ENCODE results near the gene IMPDH2. TPM values are rescaled to one million over a fixed set of nuclear protein-coding genes. Genes with fewer than 3 reads are reported as not detected.

Gene IMPDH2
- 394 and 444 TPM in 2 replicates for total RNA-seq

DNA sequence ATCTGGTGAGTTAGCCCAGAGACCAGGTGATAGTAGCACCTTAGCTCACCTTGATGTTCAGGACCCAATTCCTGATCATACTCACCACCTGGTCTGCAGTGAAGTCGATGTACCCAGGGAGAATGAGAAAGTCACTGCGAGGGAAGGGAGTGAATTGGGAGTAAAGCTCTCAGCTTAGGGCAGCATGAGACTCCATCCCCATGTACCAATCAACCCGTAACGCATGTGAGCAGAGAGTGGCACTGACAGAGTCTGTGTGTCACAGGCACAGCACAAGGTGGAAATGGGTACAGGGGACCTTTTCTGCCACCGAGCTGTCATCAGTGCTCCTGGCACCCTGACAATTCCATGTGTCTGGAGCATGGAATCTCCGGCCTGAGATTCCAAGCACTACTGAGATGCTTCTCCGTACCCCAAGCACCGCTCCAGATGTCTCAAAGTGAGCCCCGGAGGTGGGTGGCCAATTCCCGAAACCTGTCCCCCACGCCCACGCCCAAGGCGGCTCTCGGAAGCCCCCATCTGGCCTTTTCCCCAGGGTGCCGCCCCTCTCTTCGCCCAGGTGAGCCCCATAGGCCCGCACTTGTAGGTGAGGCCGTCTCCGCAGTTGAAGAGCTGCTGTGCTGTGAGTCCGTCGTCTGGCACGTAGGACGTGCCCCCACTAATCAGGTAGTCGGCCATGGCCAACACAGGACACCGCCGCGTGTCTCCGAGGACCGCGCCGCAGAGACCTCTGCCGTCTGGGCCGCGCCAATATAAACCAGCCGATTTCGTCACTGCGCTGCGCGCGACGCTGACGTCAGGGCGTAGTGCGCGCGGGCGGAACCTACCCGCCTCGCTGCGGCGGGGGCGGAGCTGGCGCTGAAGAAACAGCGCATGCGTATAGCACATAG, at the start of gene IMPDH2:
Gene IMPDH2, minus strand, starts transcription at position 726 of the 890 bp plus-strand sequence. Its CDS starts 48 bp downstream, at position 678.

DNA sequence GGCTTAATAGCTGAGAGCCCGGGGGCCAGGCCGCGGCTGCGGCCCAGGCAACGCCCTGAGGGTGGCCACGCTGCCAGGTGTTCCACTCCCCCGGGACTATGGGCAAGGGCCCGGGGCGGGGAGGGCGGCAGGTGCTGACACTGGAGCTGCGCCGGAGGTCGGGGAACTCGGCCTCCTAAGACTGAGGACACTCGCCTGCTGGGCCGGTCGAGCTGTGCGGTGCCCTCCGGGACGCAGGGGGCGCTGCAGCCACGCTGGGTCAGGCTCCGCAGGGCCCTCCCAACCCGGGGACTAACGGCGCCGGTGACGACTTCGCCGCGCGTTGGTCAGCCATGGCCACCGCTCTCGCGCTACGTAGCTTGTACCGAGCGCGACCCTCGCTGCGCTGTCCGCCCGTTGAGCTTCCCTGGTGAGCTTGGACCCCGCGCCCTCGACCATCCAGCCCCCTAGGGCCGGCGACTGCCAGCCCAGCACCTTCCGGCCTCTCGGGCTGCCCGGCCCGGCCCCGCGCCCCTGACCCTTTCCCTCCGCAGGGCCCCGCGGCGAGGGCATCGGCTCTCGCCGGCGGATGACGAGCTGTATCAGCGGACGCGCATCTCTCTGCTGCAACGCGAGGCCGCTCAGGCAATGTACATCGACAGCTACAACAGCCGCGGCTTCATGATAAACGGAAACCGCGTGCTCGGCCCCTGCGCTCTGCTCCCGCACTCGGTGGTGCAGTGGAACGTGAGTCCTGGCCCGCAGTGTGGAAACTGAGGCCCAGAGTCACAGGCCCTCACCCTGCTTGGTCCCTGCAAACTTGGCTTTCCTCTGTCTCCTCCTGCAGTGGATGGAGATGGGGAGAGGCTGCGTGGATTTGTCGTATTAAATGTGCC, 7.1 kb downstream of the IMPDH2 start, which contains the start of gene NDUFAF3:
Gene NDUFAF3, plus strand, starts transcription at position 309 of the 875 bp plus-strand sequence. Its CDS starts 24 bp downstream, at position 333.

DNA sequence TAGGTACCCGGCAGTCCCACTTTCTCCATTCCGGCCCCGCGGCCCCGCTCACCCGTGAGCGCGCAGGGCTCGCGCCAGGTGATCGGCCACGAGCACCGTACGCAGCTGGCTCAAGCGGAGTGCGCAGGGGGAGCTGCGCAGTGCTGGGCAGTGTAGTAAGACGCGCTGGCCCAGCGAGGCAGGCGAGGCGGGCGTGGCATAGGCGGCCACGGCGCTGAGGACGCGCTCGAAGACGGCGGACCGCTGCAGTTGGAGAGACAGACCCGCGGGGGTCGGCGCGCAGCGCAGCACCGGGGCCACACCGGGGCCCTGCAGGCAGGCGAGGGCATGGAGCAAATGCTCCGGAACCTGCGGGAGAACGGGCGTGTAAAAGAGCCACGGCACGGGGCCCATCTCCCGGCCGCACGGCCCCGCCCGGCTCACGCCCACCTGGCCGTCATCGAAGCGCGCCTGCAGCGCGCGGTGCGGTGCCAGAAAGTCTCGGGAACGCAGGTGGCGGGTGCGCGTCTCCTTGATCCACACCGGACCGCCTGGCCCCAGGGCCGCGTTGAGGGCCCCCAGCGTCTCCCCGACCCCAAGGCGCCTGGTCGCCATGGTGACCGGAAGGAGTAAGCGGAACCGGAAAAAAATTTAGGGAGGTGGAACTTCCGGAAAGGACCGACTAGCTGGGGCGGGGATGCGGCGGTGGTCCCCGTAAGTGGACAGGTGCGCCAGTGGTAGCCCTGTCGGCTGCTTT, 11.1 kb downstream of the IMPDH2 start, which contains the start of gene DALRD3:
Gene DALRD3, minus strand, starts transcription at position 610 of the 736 bp plus-strand sequence. Its CDS starts 16 bp downstream, at position 594.

DNA sequence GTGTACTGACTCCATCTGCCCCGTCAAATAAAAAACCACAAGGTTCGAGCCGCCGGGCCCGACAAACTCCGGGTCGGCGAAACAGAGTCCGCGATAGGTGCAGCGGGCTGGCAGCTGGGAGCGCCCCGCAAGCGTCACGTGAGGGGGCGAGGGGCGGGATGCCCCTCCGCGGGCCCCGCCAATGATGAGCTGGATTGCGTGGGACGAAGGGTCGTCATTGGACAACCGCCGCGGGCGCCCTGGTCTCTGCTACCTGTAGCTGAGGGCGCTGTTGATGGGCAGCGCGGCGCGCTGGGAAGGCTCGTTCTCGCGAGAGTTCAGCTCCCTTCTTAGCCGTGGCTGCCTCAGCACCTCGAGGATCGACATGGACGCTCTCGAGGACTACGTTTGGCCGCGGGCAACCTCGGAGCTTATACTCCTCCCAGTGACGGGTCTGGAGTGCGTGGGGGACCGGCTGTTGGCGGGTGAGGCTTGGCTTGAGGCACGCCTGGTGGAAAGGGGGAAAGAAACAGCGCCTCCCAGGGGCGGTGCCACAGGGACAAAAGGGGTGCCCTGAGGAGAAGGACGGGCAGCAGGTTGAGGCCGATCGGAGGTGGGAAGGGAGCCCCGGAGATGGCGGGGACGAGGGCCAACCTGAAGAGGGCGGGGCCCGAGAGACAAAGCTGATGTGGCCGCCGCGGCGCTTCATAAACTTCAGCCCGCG, 22.0 kb downstream of the IMPDH2 start, which contains the start of gene WDR6:
Gene WDR6, plus strand, starts transcription at position 324 of the 703 bp plus-strand sequence. Its CDS starts 41 bp downstream, at position 365.

DNA sequence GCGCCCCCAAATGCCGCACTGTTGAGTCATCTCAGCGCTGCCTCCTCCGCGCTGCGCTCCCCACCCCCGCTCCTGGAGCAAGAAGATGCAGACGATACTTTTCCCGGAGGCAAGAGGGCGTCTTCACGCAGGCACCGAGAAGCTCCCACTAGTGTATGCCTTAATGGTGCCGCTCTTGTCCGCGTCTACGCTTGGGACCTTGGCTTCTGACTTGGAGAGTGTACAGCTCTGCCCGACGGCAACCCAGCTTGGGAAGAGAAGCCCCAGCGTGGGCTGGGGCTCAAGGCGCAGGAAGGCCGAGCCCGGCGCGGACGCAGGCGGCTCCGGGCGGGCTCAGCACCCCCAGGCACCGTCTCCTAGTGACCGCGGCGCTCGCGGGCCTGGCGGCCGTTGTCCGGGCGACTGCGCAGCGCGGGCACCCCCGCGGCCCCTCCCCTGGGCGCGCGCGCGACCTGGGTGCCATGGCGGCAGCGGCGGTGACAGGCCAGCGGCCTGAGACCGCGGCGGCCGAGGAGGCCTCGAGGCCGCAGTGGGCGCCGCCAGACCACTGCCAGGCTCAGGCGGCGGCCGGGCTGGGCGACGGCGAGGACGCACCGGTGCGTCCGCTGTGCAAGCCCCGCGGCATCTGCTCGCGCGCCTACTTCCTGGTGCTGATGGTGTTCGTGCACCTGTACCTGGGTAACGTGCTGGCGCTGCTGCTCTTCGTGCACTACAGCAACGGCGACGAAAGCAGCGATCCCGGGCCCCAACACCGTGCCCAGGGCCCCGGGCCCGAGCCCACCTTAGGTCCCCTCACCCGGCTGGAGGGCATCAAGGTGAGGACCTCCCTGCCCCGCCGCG, 39.2 kb downstream of the IMPDH2 start, which contains the start of gene P4HTM:
Gene P4HTM, plus strand, starts transcription at position 446 of the 840 bp plus-strand sequence. Its CDS starts 16 bp downstream, at position 462.

Other genes with a start within 250 kb of the IMPDH2 start
- 19.2 and 23.5 TPM in 2 replicates for gene PRKAR2A, start 181.5 kb downstream of the IMPDH2 start, total RNA-seq
- gene SLC25A20, start 130.5 kb downstream of the IMPDH2 start, total RNA-seq: 20.8 and 21.0 TPM in 2 replicates
- 47.3 and 59.5 TPM in 2 replicates for gene ARIH2, start 110.6 kb downstream of the IMPDH2 start, total RNA-seq
- 35.0 TPM in 2 replicates for gene P4HTM, start 39.2 kb downstream of the IMPDH2 start, total RNA-seq
- gene WDR6, start 22.0 kb downstream of the IMPDH2 start, total RNA-seq: 73.6 and 93.7 TPM in 2 replicates
- 49.2 and 72.1 TPM in 2 replicates for gene DALRD3, start 10.8 kb downstream of the IMPDH2 start, total RNA-seq
- 61.9 and 75.1 TPM in 2 replicates for gene NDUFAF3, start 7.3 kb downstream of the IMPDH2 start, total RNA-seq
- gene QRICH1, start 64.7 kb upstream of the IMPDH2 start, total RNA-seq: 41.7 and 59.1 TPM in 2 replicates
- gene QARS1, start 75.4 kb upstream of the IMPDH2 start, total RNA-seq: 285 and 326 TPM in 2 replicates
- 38.3 and 61.7 TPM in 2 replicates for gene USP19, start 91.4 kb upstream of the IMPDH2 start, total RNA-seq
- 531 and 711 TPM in 2 replicates for gene LAMB2, start 103.7 kb upstream of the IMPDH2 start, total RNA-seq
- gene CCDC71, start 136.9 kb upstream of the IMPDH2 start, total RNA-seq: 18.8 and 19.5 TPM in 2 replicates
- 45.7 and 67.5 TPM in 2 replicates for gene KLHDC8B, start 142.2 kb upstream of the IMPDH2 start, total RNA-seq
- 1.4 and 1.8 TPM in 2 replicates for gene C3orf62, start 247.8 kb upstream of the IMPDH2 start, total RNA-seq